ENCODE results near the gene PPFIBP1.
"Not testable (repeated sequence)": the region's sequence is repeated elsewhere in the genome, so short reads cannot be mapped to it uniquely, and the experiment has no call there.

The PPFIBP1 gene

GRCh38 chr12:27644158-27644845, 120.3 kb downstream of the PPFIBP1 start:
- TF ChIP-seq EZH2 (IDR thresholded peaks at IDR 0.05) = no peak
- no peak for TF ChIP-seq FOXP2 (optimal IDR thresholded peaks at IDR 0.05; ENCODE audit: control extremely low read depth, extremely low read length, insufficient read depth)
- no peak for TF ChIP-seq POLR2AphosphoS5 (IDR thresholded peaks at IDR 0.05; ENCODE audit: borderline replicate concordance, low read depth, low read length)
- no peak for DNase-seq (ENCODE audit: low read depth, low spot score)
- Histone ChIP-seq H3K27ac (no peak overlapping the region), H3K9ac (ENCODE audit: insufficient read length) (no peak overlapping the region), H3K4me3 (no peak overlapping the region), H3K36me3 (ENCODE audit: insufficient read depth, low read length) (no peaks in the 10 kb centered on the region), H3K9me3 (ENCODE audit: low read depth, low read length) (no peaks in the 10 kb centered on the region)

GRCh38 chr12:27645671-27646070, 121.7 kb downstream of the PPFIBP1 start:
- no peak overlapping the region for H3K9ac ChIP-seq (ENCODE audit: insufficient read length)
- no peak for TF ChIP-seq EZH2 (IDR thresholded peaks at IDR 0.05)
- no peak for TF ChIP-seq POLR2AphosphoS5 (IDR thresholded peaks at IDR 0.05; ENCODE audit: borderline replicate concordance, low read depth, low read length)
- TF ChIP-seq FOXP2 (optimal IDR thresholded peaks at IDR 0.05; ENCODE audit: control extremely low read depth, extremely low read length, insufficient read depth) = no peak
- no peak overlapping the region for H3K27ac ChIP-seq
- H3K4me3 ChIP-seq = no peak overlapping the region
- DNase-seq (ENCODE audit: low read depth, low spot score) = no peak
- no peaks in the 10 kb centered on the region for H3K36me3 ChIP-seq (ENCODE audit: insufficient read depth, low read length)
- no peaks in the 10 kb centered on the region for H3K9me3 ChIP-seq (ENCODE audit: low read depth, low read length)

DNA sequence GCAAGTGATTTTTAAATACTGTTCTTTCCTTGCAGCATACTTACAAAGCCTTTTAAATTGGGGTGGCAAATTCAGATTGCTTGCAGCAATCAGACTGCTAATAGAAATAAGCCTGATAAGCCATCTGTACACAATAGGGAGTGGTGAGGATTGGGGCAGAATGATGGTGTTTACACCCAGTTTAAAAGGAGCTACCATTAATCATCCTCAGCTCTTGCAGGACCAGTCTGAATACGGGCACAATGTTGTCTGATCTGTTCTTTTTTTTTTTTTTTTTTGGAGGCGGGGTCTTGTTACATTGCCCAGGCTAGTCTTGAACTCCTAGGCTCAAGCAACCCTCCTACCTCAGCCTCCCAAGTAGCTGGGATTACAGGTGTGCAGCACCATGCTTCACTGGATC, 122.1 kb downstream of the PPFIBP1 start:
- TF ChIP-seq POLR2AphosphoS5 (IDR thresholded peaks at IDR 0.05; ENCODE audit: borderline replicate concordance, low read depth, low read length) (no peak), EZH2 (IDR thresholded peaks at IDR 0.05) (no peak), FOXP2 (optimal IDR thresholded peaks at IDR 0.05; ENCODE audit: control extremely low read depth, extremely low read length, insufficient read depth) (no peak)
- Histone ChIP-seq H3K27ac (no peak overlapping the region), H3K9ac (ENCODE audit: insufficient read length) (no peak overlapping the region), H3K4me3 (no peak overlapping the region), H3K9me3 (ENCODE audit: low read depth, low read length) (no peaks in the 10 kb centered on the region), H3K36me3 (ENCODE audit: insufficient read depth, low read length) (no peaks in the 10 kb centered on the region)
- no peak for DNase-seq (ENCODE audit: low read depth, low spot score)

- Histone ChIP-seq H3K9ac (ENCODE audit: insufficient read length) (no peak overlapping the region), H3K27ac (no peak overlapping the region), H3K4me3 (no peak overlapping the region), H3K36me3 (ENCODE audit: insufficient read depth, low read length) (no peaks in the 10 kb centered on the region), H3K9me3 (ENCODE audit: low read depth, low read length) (no peaks in the 10 kb centered on the region)
- DNase-seq (ENCODE audit: low read depth, low spot score) = no peak
- TF ChIP-seq EZH2 (IDR thresholded peaks at IDR 0.05) = no peak
- TF ChIP-seq POLR2AphosphoS5 (IDR thresholded peaks at IDR 0.05; ENCODE audit: borderline replicate concordance, low read depth, low read length) = no peak
- no peak for TF ChIP-seq FOXP2 (optimal IDR thresholded peaks at IDR 0.05; ENCODE audit: control extremely low read depth, extremely low read length, insufficient read depth)
Observed at GRCh38 chr12:27650011-27650410, 126.0 kb downstream of the PPFIBP1 start.

DNA sequence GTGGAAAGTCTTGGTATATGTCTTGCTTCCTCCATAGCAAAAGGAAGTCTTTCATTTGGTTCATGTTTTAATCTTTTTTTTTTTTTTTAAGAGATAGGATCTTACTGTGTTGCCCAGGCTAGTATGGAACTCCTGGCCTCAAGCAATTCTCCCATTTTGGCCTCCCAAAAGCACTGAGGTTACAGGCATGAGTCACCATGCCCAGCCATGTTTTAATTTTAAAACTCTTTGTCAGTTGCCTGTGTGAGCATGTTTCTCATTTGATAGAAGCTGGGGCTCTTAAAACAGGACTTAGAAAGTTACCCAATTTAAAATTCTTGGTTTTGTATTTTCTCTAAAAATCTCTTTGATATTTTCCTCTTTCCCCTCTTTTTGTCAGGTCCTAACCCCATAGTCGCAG, 127.2 kb downstream of the PPFIBP1 start:
- DNase-seq (ENCODE audit: low read depth, low spot score) = no peak
- Histone ChIP-seq H3K4me3 (no peak overlapping the region), H3K27ac (no peak overlapping the region), H3K36me3 (ENCODE audit: insufficient read depth, low read length) (no peaks in the 10 kb centered on the region), H3K9ac (ENCODE audit: insufficient read length) (no peak overlapping the region), H3K9me3 (ENCODE audit: low read depth, low read length) (no peaks in the 10 kb centered on the region)
- no peak for TF ChIP-seq EZH2 (IDR thresholded peaks at IDR 0.05)
- no peak for TF ChIP-seq POLR2AphosphoS5 (IDR thresholded peaks at IDR 0.05; ENCODE audit: borderline replicate concordance, low read depth, low read length)
- TF ChIP-seq FOXP2 (optimal IDR thresholded peaks at IDR 0.05; ENCODE audit: control extremely low read depth, extremely low read length, insufficient read depth) = no peak

- DNase-seq (ENCODE audit: low read depth, low spot score) = peak; percentile 66
- Histone ChIP-seq H3K9ac (ENCODE audit: insufficient read length) (no peak overlapping the region), H3K9me3 (ENCODE audit: low read depth, low read length) (no peaks in the 10 kb centered on the region), H3K27ac (no peak overlapping the region), H3K36me3 (ENCODE audit: insufficient read depth, low read length) (no peaks in the 10 kb centered on the region), H3K4me3 (no peak overlapping the region)
- TF ChIP-seq FOXP2 (optimal IDR thresholded peaks at IDR 0.05; ENCODE audit: control extremely low read depth, extremely low read length, insufficient read depth) = no peak
- no peak for TF ChIP-seq EZH2 (IDR thresholded peaks at IDR 0.05)
- no peak for TF ChIP-seq POLR2AphosphoS5 (IDR thresholded peaks at IDR 0.05; ENCODE audit: borderline replicate concordance, low read depth, low read length)
Observed at GRCh38 chr12:27652174-27652763, 128.3 kb downstream of the PPFIBP1 start.

GRCh38 chr12:27653661-27654060, 129.7 kb downstream of the PPFIBP1 start:
- DNase-seq (ENCODE audit: low read depth, low spot score) = no peak
- Histone ChIP-seq H3K4me3 (no peak overlapping the region), H3K9me3 (ENCODE audit: low read depth, low read length) (no peaks in the 10 kb centered on the region), H3K9ac (ENCODE audit: insufficient read length) (no peak overlapping the region), H3K27ac (no peak overlapping the region), H3K36me3 (ENCODE audit: insufficient read depth, low read length) (no peaks in the 10 kb centered on the region)
- TF ChIP-seq POLR2AphosphoS5 (IDR thresholded peaks at IDR 0.05; ENCODE audit: borderline replicate concordance, low read depth, low read length) (no peak), FOXP2 (optimal IDR thresholded peaks at IDR 0.05; ENCODE audit: control extremely low read depth, extremely low read length, insufficient read depth) (no peak), EZH2 (IDR thresholded peaks at IDR 0.05) (no peak)

- not testable (repeated sequence) for H3K36me3 ChIP-seq (ENCODE audit: insufficient read depth, low read length); DNase-seq (ENCODE audit: low read depth, low spot score); H3K9ac ChIP-seq (ENCODE audit: insufficient read length); H3K27ac ChIP-seq; H3K4me3 ChIP-seq; H3K9me3 ChIP-seq (ENCODE audit: low read depth, low read length)
Observed at GRCh38 chr12:27655476-27655875, 131.5 kb downstream of the PPFIBP1 start.

DNA sequence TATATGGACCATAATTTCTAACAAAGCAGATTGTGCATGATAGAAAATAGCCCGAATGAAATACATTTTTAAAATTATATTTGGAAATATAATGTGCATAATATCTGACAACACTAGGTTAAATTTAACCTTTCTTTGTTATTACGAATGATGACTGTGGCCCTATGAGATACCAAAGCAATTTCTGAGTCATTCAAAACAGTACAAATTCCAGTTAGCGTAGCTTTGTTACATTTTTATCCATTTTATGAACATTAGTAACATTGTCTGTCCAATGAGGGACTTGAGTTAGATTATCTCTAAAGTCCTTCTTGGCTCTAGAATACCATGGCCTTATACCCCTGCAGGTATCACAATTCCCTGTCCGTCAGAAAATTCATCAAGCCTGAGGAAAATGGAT, 133.3 kb downstream of the PPFIBP1 start:
- H3K36me3 ChIP-seq (ENCODE audit: insufficient read depth, low read length) = no peaks in the 10 kb centered on the region
- no peak for DNase-seq (ENCODE audit: low read depth, low spot score)
- no peak for TF ChIP-seq POLR2AphosphoS5 (IDR thresholded peaks at IDR 0.05; ENCODE audit: borderline replicate concordance, low read depth, low read length)
- H3K27ac ChIP-seq = no peak overlapping the region
- H3K4me3 ChIP-seq = no peak overlapping the region
- no peak overlapping the region for H3K9ac ChIP-seq (ENCODE audit: insufficient read length)
- H3K9me3 ChIP-seq (ENCODE audit: low read depth, low read length) = no peaks in the 10 kb centered on the region

All from SK-N-MC (cell line).